Measurements from ENCODE around the gene RALGAPA2. TPM values are rescaled to one million over a fixed set of nuclear protein-coding genes. Genes with fewer than 3 reads are reported as not detected.

Gene RALGAPA2
- total RNA-seq, 4 donors from 2014 or later, result 25.9 to 48.9 (median 38.6) TPM

- Histone ChIP-seq H3K36me3 (no peaks in the 10 kb centered on the region), H3K27ac (no peak overlapping the region), H3K4me1 (peaks cover 0 to 16% of the 10 kb centered on the region in 2 donors), H3K27me3 (peaks cover 6 to 43% of the 10 kb centered on the region in 2 donors), H3K4me3 (no peak overlapping the region), H3K9me3 (no peaks in the 10 kb centered on the region)
- no peak for DNase-seq
- intact Hi-C loops (cut with DNase I; ENCODE audit: low total_unique reads), result no loop called here
- TF ChIP-seq CTCF (IDR thresholded peaks at IDR 0.05), result no peak
- no peak for TF ChIP-seq POLR2A (IDR thresholded peaks at IDR 0.05)
Observed at GRCh38 chr20:20368418-20369249, 343.8 kb downstream of the RALGAPA2 start.

GRCh38 chr20:20367575-20368417, 344.6 kb downstream of the RALGAPA2 start, which contains the start of gene INSM1:
Gene INSM1, plus strand, starts transcription at chr20:20368104. Its CDS starts 164 bp downstream, at chr20:20368268.
- Histone ChIP-seq H3K27ac (no peak within 1 kb of the TSS), H3K4me1 (peaks cover 0 to 16% of the 10 kb centered on the region in 2 donors), H3K36me3 (no peaks in the 10 kb centered on the region), H3K27me3 (peaks cover 6 to 43% of the 10 kb centered on the region in 2 donors), H3K9me3 (no peaks in the 10 kb centered on the region), H3K4me3 (no peak within 1 kb of the TSS)
- DNase-seq, result no peak
- intact Hi-C loops (cut with DNase I; ENCODE audit: low total_unique reads), result no loop called here
- TF ChIP-seq CTCF (IDR thresholded peaks at IDR 0.05) (no peak), POLR2A (IDR thresholded peaks at IDR 0.05) (no peak)

GRCh38 chr20:20366876-20367574, 345.4 kb downstream of the RALGAPA2 start:
- no peak for TF ChIP-seq POLR2A (IDR thresholded peaks at IDR 0.05)
- no peak for TF ChIP-seq CTCF (IDR thresholded peaks at IDR 0.05)
- H3K27me3 ChIP-seq, result peaks cover 6 to 43% of the 10 kb centered on the region in 2 donors
- peaks cover 0 to 16% of the 10 kb centered on the region in 2 donors for H3K4me1 ChIP-seq
- no peak for DNase-seq
- H3K27ac ChIP-seq, result no peak overlapping the region
- H3K36me3 ChIP-seq, result no peaks in the 10 kb centered on the region
- H3K9me3 ChIP-seq, result no peaks in the 10 kb centered on the region
- no peak overlapping the region for H3K4me3 ChIP-seq
- intact Hi-C loops (cut with DNase I; ENCODE audit: low total_unique reads), result no loop called here

- H3K27me3 ChIP-seq, result peaks cover 6 to 42% of the 10 kb centered on the region in 2 donors
- TF ChIP-seq POLR2A (IDR thresholded peaks at IDR 0.05) (no peak), CTCF (IDR thresholded peaks at IDR 0.05) (no peak)
Observed at GRCh38 chr20:20366551-20366875, 345.9 kb downstream of the RALGAPA2 start.

More at GRCh38 chr20:20366551-20366875, 345.9 kb downstream of the RALGAPA2 start:
- Histone ChIP-seq H3K4me3 (no peak overlapping the region), H3K36me3 (no peaks in the 10 kb centered on the region), H3K4me1 (peaks cover 0 to 16% of the 10 kb centered on the region in 2 donors), H3K9me3 (no peaks in the 10 kb centered on the region), H3K27ac (no peak overlapping the region)
- intact Hi-C loops (cut with DNase I; ENCODE audit: low total_unique reads), result no loop called here
- DNase-seq, result no peak
